Measurements from ENCODE around the gene CKAP2L. TPM values are rescaled to one million over a fixed set of nuclear protein-coding genes. Genes with fewer than 3 reads are reported as not detected.

Gene CKAP2L
- total RNA-seq: 0.76 and 1.0 TPM in 2 replicates

GRCh38 chr2:112764071-112765044 is at the start of gene CKAP2L:
CKAP2L (minus strand) TSS chr2:112764609; CDS start chr2:112764598, 11 bp downstream.

GRCh38 chr2:112784199-112785189 is 20.1 kb upstream of the CKAP2L start, which contains the start of gene IL1A:
IL1A (minus strand) TSS chr2:112784493; CDS start chr2:112783770, 723 bp downstream.

GRCh38 chr2:112720785-112721184 is 43.6 kb downstream of the CKAP2L start, which contains the start of gene NT5DC4:
NT5DC4 (plus strand) TSS chr2:112721020; CDS start chr2:112721080, 60 bp downstream.

Other genes starting within 250 kb of the CKAP2L start
- 11.9 and 20.0 TPM in 2 replicates for gene POLR1B, start 222.1 kb downstream of the CKAP2L start, total RNA-seq
- gene CHCHD5, start 180.0 kb downstream of the CKAP2L start, total RNA-seq: 5.6 and 8.3 TPM in 2 replicates
- gene SLC20A1, start 118.7 kb downstream of the CKAP2L start, total RNA-seq: 11.7 and 13.5 TPM in 2 replicates
- not detected in 2 replicates for gene NT5DC4, start 43.6 kb downstream of the CKAP2L start, total RNA-seq
- gene IL1A, start 19.9 kb upstream of the CKAP2L start, total RNA-seq: not detected in 2 replicates
- not detected in 2 replicates for gene IL1B, start 72.2 kb upstream of the CKAP2L start, total RNA-seq
- not detected in 2 replicates for gene IL37, start 146.6 kb upstream of the CKAP2L start, total RNA-seq
- not detected in 2 replicates for gene IL36G, start 213.4 kb upstream of the CKAP2L start, total RNA-seq
- not detected in 2 replicates for gene IL36A, start 240.8 kb upstream of the CKAP2L start, total RNA-seq